HG03196 (cell line): ENCODE results near the gene AHRR.
"Not testable (repeated sequence)": the region's sequence is repeated elsewhere in the genome, so short reads cannot be mapped to it uniquely, and the experiment has no call there.

ENCODE experiments used
- ATAC-seq: cut with Tn5 transposase; IDR thresholded peaks from one replicate; pipeline ENCODE4 v1.9.1; 2021; ENCODE audit not compliant: unreplicated experiment

AHRR gene

DNA sequence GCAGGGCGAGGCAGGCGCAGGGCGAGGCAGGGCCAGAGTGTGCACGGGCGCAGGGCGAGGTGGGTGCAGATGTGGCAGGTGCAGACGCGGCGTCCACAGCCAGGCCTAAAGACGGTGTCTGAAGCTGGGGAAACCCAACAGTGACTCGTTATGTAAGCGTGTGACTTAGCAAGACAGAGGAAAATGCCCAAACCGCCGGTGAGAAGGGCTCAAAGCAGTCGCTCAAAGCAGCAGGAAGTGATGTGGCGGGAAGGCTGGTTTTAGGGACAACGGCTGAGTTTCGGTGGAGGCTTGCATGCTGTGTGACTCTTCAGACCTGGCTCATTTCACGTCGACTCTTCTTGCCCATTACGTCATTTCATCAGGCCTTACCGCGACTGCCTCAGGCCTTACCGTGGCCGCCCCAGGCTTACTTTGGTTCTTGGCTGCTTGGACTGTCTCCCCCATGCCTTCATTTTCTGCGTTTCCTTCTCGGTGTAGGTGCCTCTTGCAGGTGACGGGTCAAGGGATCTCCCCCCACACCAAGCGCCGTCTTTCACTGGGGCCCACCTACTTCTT is 71.0 kb downstream of the AHRR start:
- peak; percentile 78 for ATAC-seq

DNA sequence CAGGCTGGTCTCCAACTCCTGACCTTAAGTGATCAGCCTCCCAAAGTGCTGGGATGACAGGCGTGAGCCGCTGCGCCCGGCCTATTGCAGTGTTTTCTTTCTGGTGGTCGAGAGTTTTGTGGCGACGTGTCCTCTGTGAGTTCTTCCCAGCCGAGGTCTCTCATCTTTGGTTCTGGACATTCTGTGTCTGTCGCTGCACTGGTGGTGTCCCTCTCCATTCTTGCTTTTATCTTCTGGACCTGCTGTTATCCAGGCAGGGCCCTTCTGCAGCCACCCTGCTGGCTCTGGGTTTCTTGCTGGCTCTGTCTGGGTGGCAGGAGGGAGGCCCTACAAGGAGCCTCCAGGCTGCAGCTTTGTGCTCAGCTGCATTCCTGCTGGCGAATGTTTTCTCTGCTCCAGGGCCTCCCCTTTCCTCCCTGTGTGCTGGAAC is 72.3 kb downstream of the AHRR start:
- ATAC-seq, result no peak

DNA sequence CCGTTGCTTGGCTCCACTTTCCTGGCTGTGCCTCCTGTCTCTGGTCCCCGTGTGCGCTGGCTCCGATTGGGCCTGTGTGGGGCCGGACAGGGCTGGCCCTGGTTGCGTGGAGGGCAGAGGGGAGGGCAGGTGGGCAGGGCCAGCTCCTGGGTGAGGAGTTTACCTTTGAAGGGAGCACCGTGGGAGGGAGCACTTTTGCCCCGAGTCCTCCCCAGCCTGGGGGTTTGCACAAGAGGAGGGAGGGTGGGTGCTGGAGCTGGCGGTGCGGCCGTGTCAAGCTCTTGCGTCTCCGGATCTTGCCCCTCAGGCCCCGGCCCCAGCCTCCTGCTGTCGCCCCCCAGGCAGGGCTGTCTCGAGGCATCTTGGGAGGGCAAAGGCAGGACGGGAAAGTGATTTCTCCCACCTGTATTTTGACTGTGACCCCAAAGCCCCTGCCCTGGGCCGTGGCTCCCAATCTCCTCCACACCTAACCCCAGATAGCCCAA is 73.2 kb downstream of the AHRR start:
- no peak for ATAC-seq

DNA sequence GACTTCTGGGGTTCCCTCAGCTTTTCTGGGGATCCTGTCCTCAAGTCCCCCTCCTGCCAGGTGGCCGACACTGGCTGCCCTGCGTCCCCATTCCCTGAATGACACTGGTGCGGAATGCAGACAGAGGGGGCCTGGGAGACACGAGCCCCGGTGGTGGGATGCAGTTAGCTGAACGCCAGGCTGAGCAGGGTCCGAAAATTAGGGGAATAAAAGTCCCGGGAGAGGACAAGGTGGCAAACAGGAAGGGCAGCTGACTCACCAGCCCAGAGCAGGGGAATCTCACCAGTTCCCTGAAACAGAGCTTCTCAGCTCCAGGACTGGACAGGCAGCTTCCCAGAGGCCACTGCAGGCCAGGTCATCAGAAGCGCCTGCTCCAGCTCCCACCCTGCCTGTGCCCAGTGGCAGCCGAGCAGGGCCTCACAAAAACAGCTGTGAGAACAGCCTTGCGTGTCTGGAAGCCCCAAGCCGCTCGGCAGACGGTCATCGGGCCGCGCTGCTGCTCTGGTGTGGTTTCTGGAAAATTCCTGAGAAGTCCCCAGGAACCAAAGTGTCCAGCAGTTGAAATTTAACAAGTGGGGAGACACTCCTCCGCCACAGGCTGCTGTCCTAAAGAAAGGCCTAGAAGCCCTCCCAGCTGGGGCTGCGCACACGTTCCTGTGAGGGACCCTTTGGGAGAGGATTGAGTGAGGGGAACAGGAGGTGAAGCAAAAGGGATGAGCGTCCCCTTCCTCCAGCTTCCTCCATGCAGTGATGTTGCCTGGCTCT is 73.8 kb downstream of the AHRR start:
- ATAC-seq, result no peak

DNA sequence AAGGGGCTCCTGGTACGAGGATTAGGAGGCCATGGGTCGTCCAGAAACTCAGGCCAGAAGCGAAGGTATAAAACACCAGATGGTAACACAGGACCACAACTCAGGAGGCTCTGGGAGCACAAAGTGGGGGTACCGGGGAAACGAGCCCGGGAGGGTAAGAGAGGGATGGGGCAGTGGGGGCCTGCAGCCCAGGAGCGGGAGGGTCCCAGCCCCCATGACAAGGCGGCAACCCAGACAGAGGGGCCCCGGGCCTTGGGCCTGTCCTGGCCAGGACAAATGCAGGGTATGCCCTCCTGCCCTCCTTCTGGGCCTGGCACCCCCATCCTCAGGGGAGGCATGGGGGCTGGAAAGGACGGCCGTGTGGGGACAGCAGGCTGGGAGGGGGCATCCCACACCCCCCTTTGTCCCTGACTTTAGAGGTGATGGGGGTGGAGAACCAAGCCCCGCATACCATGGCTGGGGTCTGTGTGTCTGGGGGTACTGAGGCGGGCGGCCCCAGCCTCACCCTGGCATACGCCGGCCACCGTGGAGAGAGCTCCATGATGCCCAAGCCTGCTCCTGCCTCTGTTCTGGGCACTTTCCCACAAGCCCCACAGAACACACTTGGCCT is 74.5 kb downstream of the AHRR start:
- no peak for ATAC-seq

DNA sequence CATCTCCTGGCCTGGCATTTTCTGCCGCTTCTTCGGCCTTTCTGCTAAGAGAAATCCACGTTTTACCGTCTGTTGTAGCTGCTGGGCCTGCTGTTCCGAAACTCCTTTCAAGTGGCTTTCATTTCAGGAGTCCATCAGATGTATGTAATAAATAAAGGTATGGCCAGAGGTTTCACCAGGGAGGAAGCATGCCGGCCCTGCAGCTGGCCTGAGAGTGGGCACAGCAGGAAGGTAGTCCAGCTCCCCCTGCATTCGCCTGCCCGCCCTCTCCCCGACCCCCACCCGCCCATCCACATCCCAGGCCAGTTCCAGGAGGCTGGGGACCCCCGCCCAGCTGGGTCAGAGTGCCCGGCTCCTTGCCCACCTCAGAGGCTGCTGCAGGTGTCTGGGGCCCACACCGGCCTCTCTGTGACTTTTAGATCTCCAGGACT is 75.0 kb downstream of the AHRR start:
- ATAC-seq, result no peak

DNA sequence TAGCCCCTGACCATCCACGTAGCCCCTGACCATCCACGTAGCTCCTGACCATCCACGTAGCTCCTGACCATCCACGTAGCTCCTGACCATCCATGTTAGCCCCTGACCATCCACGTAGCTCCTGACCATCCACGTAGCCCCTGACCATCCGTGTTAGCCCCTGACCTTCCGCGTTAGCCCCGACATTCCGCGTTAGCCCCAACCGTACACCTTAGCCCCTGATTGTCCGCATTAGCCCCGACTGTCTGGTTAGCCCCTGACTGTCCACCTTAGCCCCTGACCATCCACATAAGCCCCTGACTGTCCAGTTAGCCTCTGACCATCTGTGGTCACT is 76.6 kb downstream of the AHRR start:
- not testable (repeated sequence) for ATAC-seq

DNA sequence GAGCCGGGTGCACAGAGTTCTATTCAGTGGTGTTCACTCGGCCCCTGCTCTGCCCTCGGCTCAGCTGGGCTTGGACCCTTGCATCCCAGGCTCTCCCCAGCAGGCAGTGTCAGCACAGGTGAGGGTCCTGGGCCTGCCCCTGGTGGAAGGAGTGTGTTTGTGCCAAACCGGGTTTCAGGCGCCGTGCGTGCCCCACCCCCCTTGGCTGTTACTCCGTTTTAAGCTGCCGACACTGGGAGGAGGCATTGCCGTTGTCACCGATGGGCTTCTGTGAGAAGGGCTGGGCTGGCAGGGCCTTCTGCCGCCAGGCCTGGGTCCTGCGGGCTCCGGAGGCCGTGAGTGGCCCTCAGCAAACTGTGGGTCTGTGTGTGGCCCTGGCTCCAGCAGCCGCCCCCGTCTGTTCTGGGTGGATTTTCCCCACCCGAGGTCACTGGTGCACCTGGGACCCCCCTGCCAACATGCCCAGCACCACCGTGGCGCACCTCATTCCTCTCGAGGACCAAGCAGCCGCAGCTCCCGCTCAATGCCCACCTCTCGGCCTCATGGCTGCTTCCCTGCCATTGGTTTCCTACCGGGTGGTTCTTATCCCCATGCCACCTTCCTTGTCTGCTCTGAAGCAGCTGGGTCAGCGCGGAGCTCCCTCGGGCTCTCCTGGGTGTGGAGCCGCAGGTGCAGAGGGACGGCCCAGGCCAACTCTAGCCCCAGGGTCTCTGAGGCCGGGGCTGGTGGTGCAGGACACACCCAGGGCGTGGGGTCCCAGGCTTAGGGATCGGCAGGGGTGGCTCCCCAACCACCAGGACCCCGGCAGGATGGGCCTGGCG is 77.2 kb downstream of the AHRR start:
- ATAC-seq, result no peak

DNA sequence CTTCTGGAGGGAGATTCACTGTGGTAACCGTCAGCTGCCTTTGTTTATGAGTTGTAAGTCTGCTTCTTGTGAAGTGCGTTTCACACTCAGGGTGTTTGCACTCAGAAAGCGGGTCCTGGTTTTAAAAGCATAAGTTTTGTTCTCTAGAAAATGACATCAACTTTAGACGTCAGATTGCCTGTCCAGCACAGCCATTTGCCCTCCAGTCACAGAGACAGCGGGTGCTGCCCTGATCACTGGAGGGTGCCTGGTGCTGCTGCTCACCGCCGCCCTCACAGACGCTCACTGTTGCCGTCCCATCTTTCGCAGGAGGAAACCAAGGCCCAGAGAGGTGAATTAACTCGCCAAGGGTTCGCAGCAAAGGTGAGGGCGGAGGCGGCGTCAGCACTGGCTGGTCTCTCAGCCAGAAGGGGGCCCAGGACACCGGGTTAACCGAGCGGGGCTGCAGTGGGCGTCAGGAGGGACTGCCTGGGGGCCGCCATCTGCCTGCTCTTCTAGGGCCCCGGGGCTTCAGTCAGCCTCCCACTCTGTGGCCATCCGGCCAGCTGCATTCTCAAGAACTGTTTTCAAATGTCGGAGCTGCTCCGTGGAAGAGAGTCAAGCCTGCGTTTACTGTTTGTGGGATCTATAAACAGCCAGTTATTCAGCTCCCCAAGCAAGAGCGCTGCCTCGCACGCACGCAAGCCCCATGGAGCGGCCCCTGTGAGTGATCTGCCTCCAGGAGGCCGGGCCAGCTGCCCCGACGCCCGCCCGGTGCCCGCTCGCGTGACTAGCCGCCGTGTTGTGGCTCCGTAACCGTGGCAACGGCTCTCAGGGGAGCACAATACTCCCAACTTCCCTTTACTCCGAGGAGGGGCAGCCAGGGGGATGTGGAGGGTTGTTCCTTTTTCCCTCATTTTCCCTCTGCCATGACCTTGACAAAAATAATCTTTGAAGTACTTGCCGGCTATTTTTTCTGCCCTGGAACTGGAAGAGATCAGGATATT is 78.1 kb downstream of the AHRR start:
- ATAC-seq, result peak; percentile 75

DNA sequence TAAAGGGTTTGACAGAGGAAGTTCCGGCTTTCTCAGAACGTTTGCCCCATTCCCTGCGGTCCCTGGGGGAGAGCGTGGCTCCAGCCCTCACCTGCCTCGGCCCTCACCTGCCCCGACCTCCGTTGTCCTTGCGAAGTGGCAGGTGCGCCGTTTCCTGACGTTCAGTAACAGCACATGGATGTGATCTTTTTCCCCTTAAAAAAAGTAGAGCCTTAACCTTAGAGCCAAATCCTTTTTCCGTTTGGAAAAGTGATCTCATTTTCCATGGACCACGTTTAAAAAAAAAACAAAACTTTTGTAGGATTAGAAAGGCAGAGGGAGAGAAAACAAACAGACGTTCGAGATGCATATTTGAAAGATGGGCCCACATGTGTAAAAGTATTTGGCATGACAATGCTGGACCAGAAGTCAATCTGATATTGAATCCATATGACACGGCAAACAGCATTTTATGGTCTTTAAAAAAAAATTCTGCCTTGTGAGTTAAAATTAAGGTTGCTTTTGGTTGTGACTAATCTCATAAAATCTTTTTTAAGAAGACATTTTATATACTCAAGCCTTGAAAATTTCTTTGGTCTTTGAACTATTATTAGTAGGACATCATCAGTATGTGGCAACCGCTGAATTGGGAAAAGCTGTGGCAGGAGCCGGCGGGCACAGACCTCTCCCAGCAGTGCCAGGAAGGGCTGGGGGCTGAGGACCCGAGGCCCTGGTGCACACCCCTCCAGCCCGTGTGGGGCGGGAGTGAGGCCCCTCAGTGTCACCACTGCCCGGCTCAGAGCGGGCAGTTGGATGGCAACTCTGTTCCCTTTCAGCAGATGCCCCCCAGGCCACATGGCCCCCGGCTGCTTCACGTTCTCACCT is 79.0 kb downstream of the AHRR start:
- peak; percentile 11 for ATAC-seq

DNA sequence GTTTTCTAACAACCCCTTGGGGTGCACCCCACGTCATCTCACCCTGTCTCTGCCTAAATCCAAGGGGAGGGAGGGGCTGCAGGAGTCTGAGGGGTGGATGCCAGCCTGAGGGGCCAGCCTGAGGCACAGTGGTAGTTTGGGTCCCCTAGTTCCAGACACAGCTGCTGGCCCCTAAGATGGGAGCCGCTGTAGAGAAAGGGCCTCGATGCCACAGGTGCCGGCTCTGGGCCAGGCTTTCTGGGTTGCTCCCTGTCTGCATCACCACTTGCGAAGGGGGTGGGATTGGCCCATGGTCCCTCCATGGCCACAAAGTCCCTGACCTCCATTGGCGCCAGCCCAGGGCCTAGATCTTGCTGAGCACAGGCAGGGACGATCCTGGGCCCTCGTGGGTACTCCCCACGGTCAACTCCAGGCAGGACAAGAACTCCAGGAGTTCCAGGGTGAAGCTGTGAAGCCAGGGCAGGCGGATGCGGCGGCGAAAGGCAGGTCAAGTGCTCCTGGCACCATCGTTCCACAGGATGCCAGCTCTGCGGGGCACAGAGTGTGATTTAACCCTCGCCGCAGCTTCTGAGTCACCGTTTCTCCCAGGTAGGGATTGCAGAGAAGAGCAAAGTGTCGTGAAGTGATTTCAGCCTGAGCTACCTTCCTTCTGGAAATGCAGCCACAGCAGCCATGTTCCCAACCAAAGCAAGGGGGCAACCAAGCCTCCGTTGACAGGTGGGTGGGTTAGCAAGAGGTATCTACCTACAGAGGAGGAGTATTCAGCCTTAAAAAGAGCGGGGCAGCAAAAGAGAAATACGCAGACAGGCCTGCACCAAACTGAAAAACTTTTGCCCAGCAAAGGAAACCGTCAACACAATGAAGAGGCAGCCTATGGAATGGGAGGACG is 79.9 kb downstream of the AHRR start:
- ATAC-seq, result no peak

DNA sequence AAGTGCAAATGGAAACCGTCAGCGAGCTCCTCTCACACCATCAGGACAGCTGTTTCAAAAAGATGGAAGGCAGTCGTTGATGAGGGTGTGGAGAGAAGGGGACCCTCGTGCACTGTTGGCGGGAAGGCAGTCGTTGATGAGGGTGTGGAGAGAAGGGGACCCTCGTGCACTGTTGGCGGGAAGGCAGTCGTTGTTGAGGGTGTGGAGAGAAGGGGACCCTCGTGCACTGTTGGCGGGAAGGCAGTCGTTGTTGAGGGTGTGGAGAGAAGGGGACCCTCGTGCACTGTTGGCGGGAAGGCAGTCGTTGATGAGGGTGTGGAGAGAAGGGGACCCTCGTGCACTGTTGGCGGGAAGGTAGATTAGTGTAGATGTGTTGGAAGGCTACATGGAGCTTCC is 80.7 kb downstream of the AHRR start:
- not testable (repeated sequence) for ATAC-seq

DNA sequence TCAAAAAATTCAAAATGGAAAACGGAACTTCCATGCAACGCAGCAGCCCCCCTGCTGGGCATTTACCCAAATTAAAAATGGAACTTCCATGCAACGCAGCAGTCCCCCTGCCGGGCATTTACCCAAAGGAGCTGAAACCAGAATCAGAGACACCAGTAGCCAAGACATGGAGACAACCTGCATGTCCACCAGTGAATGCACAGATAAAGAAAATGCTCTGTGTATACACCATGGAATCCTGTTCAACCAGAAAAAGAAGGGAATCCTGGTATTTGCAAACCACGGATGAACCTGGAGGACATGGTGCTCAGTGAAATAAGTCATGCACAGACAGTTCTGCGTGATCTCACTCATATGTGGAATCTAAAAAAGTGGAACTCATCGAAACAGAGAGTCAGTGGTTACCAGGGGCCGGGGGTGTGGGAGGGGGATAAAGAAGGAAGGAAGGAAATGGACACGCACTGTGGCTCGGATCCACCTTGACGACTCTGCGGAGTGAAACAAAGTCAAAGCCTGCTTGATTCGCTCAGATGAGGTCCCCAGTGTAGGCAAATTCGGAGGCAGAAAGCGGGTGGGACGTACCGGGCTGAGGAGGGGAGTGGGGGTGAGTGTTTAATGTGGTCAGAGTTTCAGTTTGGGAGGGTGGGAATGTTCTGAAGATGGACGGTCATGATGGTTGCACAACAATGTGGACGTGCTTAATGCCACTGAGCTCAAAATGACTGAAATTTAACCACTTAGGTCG is 81.3 kb downstream of the AHRR start:
- peak; percentile 52 for ATAC-seq

DNA sequence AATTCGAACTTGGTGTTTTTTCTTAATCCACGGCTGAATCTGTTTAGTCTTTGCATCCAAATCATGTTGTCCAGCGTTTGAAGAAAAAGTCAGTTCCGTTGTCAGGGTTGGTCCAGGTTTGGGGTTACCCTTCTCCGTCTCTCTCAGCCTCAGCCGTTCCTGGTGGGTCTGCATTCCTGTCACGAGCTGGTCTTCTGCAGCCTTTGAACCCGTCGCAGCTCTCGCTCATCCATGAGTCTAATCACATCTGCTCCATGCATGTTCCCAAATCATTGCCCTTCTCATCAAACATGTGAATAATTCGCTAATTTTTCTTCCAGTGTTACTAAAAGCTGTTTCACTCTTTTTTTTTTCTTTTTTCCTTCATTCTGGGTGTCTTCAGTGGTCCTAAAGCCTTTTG is 82.5 kb downstream of the AHRR start:
- no peak for ATAC-seq

DNA sequence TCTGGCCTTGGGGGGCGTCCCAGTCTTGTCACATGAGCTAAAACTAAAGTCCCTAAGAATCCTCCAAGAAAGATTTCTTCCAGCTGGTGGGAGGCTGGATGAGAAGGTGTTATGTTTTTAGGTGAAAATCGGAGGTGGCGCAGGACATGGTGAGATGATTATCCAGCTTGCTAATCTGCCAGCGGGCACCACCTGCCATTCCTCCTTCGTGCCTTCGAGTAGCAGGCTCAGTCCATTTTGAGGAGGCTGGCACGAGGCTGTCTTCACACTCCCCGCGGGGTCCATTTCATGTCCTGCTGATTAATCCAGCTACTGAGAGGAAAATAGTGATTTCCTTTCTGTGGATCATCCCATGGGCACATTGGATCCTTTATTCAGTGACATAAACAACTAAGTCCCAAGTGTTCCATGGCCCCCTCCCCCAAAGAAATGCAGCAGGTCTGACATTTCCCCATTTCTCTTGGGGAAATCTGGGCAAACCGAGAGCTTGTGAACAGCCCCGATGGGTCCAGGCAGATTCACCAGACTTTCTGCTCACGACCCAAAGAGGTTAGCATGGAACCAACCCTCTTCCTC is 83.2 kb downstream of the AHRR start:
- no peak for ATAC-seq

DNA sequence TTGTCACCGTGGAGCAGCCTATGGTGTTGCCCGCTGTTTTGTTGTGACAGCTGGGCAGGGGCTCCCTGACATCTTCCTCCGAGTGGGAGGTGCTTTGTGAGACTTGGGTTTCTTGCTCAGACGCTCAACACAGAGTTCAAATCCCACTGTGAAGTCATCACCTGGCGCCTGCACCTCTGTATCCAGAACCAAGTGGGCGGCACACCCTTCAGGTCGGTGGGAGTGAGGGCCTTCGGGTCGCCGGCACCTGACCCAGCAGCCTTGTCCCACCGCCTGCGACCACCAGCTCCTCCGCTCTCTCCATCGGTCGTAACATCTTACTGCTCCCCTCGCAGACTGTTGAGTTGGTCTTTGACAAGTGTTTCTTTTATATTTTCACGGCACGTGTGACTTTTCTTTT is 83.9 kb downstream of the AHRR start:
- ATAC-seq, result no peak

DNA sequence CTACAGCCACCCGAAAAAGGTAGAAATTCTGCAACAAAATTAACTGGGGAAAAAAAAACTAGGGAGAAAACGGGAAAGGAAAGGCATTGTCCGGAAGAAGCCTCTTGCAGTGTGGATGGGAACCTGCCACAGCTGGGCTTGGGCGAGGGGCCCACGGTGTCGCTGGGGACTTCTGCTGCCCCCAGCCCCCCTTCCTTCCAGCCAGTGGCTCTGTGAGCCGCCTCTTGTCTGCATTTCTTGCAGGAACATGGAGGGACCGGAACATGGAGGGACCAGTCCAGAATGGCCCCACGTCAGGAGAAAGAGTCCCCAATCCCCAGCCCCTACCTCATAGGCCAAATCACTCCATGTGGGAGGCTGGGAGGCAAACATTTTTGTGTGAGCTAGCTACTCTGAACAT is 84.5 kb downstream of the AHRR start:
- no peak for ATAC-seq
